Fibroblast of mammary gland (primary cell): Measurements from ENCODE around the gene SLC32A1.

Experiments
- DNase-seq: peaks from one replicate; pipeline ENCODE4 v3.0.0-alpha.2; 2010; ENCODE audit warnings: low read depth
- H3K4me3 ChIP-seq: 2 replicates; pipeline ENCODE4 v1.5.1; 2011; ENCODE audit warnings: low read depth, mild to moderate bottlenecking, low read length, moderate library complexity; ENCODE audit not compliant: control insufficient read depth
- CTCF ChIP-seq: conservative IDR thresholded peaks from 2 replicates; pipeline ENCODE4 v1.5.1; 2011; ENCODE audit warnings: low read depth, low read length, inconsistent platforms; ENCODE audit not compliant: control insufficient read depth, insufficient read depth

The SLC32A1 gene

GRCh38 chr20:38692436-38693411 is 31.6 kb upstream of the SLC32A1 start:
- peak; percentile 64 for DNase-seq
- no peak overlapping the region for H3K4me3 ChIP-seq
- TF ChIP-seq CTCF, result no peak

GRCh38 chr20:38697306-38697705 is 27.0 kb upstream of the SLC32A1 start:
- no peak overlapping the region for H3K4me3 ChIP-seq
- TF ChIP-seq CTCF, result no peak
- DNase-seq, result no peak

GRCh38 chr20:38698541-38698940 is 25.7 kb upstream of the SLC32A1 start:
- no peak overlapping the region for H3K4me3 ChIP-seq
- no peak for TF ChIP-seq CTCF
- no peak for DNase-seq

GRCh38 chr20:38700141-38700540 is 24.1 kb upstream of the SLC32A1 start:
- H3K4me3 ChIP-seq, result no peak overlapping the region
- no peak for TF ChIP-seq CTCF
- DNase-seq, result no peak

- H3K4me3 ChIP-seq, result no peak overlapping the region
- DNase-seq, result no peak
- no peak for TF ChIP-seq CTCF
Observed at GRCh38 chr20:38700926-38701325, 23.4 kb upstream of the SLC32A1 start.

- no peak for TF ChIP-seq CTCF
- no peak for DNase-seq
- H3K4me3 ChIP-seq, result no peak overlapping the region
Observed at GRCh38 chr20:38703526-38703925, 20.8 kb upstream of the SLC32A1 start.

- TF ChIP-seq CTCF, result no peak
- no peak overlapping the region for H3K4me3 ChIP-seq
- no peak for DNase-seq
Observed at GRCh38 chr20:38704136-38704535, 20.1 kb upstream of the SLC32A1 start.
